ENCODE measurements around the gene ENO1. TPM values are rescaled to one million over a fixed set of nuclear protein-coding genes. Genes with fewer than 3 reads are reported as not detected.

ENO1 gene
- total and polyA plus RNA-seq, 7 donors, result 265 to 968 (median 324) TPM

- H3K27me3 ChIP-seq, result no peaks in the 10 kb centered on the region
- TF ChIP-seq CTCF (IDR thresholded peaks at IDR 0.05), result no peak
- TF ChIP-seq EP300 (IDR thresholded peaks at IDR 0.05), result no peak
- 65 to 70% methylated on average over 7 of the region's 7 CpGs for WGBS, 2 donors
- no peak overlapping the region for H3K4me3 ChIP-seq
- no peaks in the 10 kb centered on the region for H3K36me3 ChIP-seq
- H3K27ac ChIP-seq, result no peak overlapping the region
- peak; percentile 79 for DNase-seq
- H3K4me1 ChIP-seq, result peaks cover 0 to 21% (median 6%) of the 10 kb centered on the region in 4 donors
- H3K9me3 ChIP-seq, result no peaks in the 10 kb centered on the region
- intact Hi-C loops (cut with DNase I), result loop anchor here (5.0 kb wide), 1 partner anchor 117 kb away; no protein-coding TSS in a partner anchor
These were observed 33.9 kb downstream of the ENO1 start for GRCh38 chr1:8844501-8845006.

GRCh38 chr1:8841395-8841794 is 37.1 kb downstream of the ENO1 start:
- no peaks in the 10 kb centered on the region for H3K9me3 ChIP-seq
- 91 to 94% methylated on average over 3 of the region's 3 CpGs for WGBS, 2 donors
- intact Hi-C loops (cut with DNase I), result no loop called here

GRCh38 chr1:8839990-8840389 is 38.5 kb downstream of the ENO1 start:
- no peaks in the 10 kb centered on the region for H3K36me3 ChIP-seq
- WGBS, 2 donors, result 93 to 94% methylated on average over 7 of the region's 7 CpGs
- no peaks in the 10 kb centered on the region for H3K9me3 ChIP-seq
- DNase-seq, result no peak
- H3K4me3 ChIP-seq, result no peak overlapping the region
- no peaks in the 10 kb centered on the region for H3K4me1 ChIP-seq
- no peaks in the 10 kb centered on the region for H3K27me3 ChIP-seq
- intact Hi-C loops (cut with DNase I), result no loop called here
- no peak for TF ChIP-seq CTCF (IDR thresholded peaks at IDR 0.05)
- TF ChIP-seq POLR2AphosphoS5 (IDR thresholded peaks at IDR 0.05), result no peak
- TF ChIP-seq POLR2A (IDR thresholded peaks at IDR 0.05), result no peak
- no peak for TF ChIP-seq EP300 (IDR thresholded peaks at IDR 0.05)
- H3K27ac ChIP-seq, result no peak overlapping the region

More at GRCh38 chr1:8841395-8841794, 37.1 kb downstream of the ENO1 start:
- H3K4me1 ChIP-seq, result peaks cover 0 to 8% (median 0%) of the 10 kb centered on the region in 4 donors
- H3K36me3 ChIP-seq, result no peaks in the 10 kb centered on the region
- DNase-seq, result no peak
- TF ChIP-seq CTCF (IDR thresholded peaks at IDR 0.05) (no peak), EP300 (IDR thresholded peaks at IDR 0.05) (no peak), POLR2AphosphoS5 (IDR thresholded peaks at IDR 0.05) (no peak), POLR2A (IDR thresholded peaks at IDR 0.05) (no peak)
- no peak overlapping the region for H3K4me3 ChIP-seq
- H3K27me3 ChIP-seq, result no peaks in the 10 kb centered on the region
- H3K27ac ChIP-seq, result no peak overlapping the region

GRCh38 chr1:8835941-8836643 is 42.4 kb downstream of the ENO1 start:
- no peak overlapping the region for H3K27ac ChIP-seq
- no peaks in the 10 kb centered on the region for H3K4me1 ChIP-seq
- DNase-seq, result peak; percentile 48
- no peak overlapping the region for H3K4me3 ChIP-seq
- intact Hi-C loops (cut with DNase I), result no loop called here
- H3K27me3 ChIP-seq, result no peaks in the 10 kb centered on the region
- no peaks in the 10 kb centered on the region for H3K36me3 ChIP-seq
- WGBS, 2 donors, result 81 to 82% methylated on average over 14 of the region's 14 CpGs
- no peak for TF ChIP-seq CTCF (IDR thresholded peaks at IDR 0.05)
- no peak for TF ChIP-seq POLR2AphosphoS5 (IDR thresholded peaks at IDR 0.05)
- no peak for TF ChIP-seq POLR2A (IDR thresholded peaks at IDR 0.05)
- TF ChIP-seq EP300 (IDR thresholded peaks at IDR 0.05), result no peak
- no peaks in the 10 kb centered on the region for H3K9me3 ChIP-seq

All from sigmoid colon (tissue), 7 donors.